Activated T-cell treated with anti-CD3 and anti-CD28 coated beads for 24 hours (primary cell): ENCODE results near the gene SEC11A.
"Not testable (repeated sequence)": the region's sequence is repeated elsewhere in the genome, so short reads cannot be mapped to it uniquely, and the experiment has no call there.

ENCODE experiments used
- DNase-seq: peaks from one replicate; pipeline ENCODE4 v3.0.0-alpha.2; 2020; ENCODE audit warnings: low read depth

The SEC11A gene

DNA sequence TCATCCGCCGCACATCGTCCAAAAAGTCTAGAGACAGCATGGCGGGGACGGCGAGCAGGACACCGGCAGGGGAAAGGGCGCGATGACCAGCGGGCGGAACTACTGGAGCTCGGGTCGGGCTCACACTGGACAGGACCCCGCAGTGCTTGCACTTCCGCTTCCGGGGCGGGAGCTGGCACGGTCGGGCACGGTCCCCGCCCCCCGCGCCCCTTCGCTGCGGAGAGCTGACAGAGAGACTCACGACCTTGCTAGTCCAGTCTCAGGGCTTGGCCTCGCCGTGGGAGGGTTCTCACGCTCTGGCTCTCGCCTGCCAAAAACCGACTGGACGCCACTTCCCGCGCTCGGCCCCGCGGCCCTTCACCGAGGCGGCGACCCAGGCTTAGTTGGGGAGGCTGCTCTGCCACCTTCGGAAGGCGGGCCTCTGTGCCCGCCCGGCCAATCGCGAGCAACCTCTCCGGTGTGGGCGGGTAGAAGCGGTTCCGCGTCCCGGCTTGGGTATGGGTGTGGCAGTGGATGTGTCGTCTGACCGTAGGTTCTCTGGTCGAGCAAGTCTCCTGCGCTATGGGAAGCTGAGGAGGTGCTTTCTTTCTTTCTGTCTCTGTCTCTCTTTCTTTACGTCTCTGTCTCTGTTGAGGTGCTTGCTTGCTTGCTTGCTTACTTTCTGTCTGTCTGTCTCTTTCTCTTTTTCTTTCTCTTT lies at the start of gene SEC11A:
TSS of gene SEC11A (minus strand) at position 104 of the 697 bp plus-strand sequence. CDS start at position 40, 64 bp downstream.
- DNase-seq, result peak; percentile 88

DNA sequence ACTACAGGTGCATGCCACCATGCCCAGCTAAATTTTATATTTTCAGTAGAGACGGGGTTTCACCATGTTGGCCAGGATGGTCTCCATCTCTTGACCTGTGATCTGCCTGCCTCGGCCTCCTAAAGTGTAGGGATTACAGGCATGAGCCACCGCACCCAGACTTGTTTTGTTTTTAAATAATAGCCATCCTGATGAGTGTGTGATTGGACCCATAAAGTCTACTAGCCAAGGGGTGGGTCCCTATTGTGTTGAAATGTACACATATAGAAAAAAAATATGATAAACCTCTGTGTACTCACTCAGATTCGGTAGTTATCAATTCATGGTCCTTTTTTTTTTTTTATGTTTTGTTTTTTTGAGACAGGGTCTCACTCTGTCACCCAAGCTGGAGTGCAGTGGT lies 49.7 kb upstream of the SEC11A start:
- no peak for DNase-seq

DNA sequence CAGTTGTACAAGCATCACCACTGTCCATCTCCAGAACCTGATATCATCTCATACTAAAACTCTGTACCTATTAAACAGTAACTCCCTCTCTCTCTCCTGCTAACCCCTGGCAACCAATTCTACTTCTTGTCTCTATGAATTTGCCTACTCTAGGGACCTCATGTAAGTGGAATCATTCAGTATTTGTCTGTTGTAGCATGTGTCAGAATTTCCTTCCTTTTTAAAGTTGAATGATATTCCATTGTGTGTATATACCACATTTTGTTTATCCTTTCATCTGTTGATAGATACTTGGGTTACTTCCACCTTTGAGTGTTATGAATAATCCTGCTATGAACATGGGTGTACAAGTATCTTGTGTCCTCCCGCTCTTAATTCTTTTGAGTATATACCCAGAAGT lies 49.0 kb upstream of the SEC11A start:
- no peak for DNase-seq

DNA sequence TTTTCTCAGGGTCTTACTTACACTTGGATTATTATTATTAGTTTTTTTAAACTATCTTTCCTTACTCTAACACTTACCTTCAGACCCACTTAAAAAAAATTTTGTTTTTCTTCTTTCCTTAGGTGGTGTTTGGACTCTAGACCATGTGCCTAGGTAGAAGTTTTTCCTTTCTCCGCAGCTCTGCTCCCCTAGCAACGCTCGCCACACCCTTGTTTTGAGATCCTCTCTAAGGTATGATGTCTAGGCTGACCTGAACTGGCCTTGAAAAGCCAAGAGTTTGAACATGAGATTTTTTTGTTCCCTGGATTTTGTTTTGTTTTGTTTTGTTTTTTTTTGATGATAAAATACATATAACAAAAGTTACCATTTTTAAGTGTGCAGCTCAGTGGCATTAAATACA lies 48.6 kb upstream of the SEC11A start:
- DNase-seq, result no peak

DNA sequence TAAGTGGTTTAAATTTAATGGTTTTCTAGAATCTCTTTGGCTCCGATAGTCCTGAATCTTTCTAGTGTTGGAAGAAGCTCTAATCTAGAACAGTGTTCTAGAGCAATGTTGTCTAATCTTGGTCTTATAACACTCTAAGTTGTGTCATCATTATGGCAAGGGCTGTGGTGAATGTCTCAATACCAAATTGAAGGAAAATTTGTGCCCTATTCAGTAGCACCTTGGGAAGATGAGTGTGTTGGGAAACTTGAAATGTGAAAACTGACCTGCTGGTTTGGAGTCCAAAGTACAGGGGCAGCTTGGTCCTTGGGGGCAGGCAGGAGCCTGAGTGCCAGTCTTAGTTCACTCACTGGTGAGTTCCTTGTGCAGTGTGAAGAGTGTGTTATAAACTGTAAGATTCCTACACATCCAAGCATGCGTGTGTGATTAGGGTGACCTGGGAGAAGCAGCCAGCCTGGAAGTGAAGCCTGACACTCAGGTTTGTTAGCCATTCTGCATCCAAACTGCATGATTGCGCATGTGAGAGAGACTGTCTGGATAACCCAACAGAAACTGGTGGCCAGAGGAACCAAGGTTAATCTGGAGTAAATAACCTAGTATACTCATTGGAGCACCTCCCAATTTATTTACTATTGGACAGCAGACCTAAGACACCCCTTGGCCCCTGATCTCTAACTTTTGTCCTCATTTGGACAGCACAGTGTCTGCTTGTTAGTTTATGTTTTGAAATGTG lies 47.1 kb upstream of the SEC11A start:
- DNase-seq, result no peak

DNA sequence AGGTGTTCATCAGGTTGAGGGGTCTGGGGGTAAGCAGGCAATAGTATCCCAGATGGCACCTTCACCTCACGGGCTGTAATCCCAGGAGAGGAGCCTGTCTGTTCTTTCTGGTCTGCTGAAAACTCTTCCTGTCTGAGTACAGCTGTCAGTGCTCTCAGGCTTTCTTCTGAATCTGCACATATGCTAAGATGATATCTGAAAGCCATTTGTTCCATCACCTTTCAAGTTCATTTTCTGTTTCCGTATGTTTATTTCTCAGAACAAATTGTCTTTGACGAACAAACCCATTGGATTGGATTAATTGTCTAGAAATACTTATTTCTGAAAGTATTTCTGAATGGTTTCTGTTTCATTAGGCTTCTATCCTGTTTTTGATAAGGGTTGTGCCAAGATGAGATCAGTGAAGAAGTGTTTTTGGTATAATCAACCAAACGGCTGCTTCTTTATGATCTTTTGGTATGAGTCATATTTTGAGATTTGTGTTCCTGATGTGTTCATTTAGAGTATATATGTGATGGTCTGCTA lies 45.7 kb upstream of the SEC11A start:
- no peak for DNase-seq

DNA sequence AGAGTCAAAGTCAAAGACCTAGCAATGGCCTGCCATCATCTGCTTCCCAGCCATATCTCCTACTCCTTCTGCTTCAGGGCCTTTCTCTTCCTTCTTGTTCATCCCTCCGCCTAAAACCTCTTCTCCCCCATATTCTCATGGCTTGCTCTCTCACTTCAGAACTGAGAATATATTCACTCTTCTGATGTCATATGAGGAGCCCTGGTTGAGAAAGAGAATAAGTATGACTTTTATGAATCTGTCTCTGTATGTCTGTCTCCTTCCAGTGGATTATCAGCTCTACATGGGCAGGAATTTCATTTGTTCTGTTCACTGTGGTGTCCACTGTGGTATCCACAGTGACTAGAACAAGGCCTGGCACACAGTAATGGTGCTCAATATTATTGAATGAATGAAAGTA lies 44.3 kb upstream of the SEC11A start:
- DNase-seq, result no peak

DNA sequence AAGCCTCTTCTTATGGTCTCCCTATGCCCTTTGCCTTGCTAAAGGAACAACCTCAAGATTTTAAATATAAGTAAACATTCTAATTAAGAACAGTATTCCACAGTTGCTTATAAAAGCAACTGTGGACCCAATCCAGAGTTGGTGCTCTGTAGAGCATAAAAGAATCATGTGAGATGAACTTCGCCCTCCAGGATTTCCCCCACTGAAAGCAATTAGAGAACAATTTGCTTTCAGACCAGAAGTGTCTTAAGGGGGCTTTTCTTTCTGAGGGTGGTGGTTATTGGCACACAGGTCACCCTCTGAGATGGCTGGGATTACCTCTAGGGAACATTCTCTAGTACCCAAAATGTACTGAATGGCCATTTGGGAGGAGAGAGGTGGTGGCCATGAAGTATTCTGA lies 43.1 kb upstream of the SEC11A start:
- no peak for DNase-seq

DNA sequence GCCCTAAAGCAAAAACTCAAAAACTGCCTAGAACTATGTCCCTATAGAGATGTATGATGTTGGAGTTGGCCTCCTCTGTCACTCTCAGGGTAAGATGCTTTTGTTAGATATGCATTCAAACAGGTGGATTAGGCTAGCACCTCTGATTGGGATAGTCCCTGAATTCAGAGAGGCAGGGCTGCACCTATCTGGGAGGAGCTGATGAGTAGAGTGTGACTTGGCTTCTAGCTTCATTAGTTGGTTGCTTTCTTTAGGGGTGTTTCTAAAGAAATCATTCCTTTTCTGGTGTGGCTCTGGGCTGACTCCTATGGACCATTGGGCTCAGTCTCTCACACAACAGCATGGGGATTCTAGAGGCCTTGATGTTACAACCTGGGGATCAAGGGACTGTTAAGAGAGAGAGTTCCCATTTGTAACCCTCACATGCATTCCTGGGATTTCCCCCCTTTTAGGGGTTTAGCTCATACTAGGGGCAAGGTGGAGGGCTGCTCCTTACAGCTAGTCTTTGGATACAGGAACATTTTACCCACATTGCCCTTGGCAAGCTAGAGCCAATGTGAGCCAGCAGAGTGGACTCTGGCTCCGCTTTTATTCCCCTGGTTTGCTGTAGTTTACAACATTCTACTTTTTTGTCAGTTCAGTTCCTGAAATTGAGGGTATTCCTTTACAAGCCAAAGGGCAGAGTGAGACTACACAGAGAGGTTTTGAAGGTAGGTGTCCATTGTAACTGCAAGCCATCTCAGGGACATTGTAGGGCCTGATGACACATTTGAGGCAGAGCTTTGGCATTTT lies 40.0 kb upstream of the SEC11A start:
- no peak for DNase-seq

DNA sequence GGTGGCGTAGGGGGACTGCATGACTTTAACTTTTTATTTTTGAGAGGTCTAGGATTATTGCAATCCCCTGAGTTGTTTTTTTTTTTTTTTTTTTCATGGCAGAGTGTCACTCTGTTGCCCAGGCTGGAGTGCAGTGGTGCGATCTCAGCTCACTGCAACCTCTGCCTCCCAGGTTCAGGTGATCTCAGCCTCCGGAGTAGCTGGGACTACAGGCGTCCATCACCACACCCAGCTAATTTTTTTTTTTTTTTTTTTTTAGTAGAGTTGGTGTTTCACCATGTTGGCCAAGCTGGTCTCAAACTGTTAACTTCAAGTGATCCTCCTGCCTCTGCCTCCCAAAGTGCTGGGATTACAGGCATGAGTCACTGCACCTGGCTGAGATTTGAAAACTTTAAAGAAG lies 39.0 kb upstream of the SEC11A start:
- DNase-seq, result not testable (repeated sequence)

DNA sequence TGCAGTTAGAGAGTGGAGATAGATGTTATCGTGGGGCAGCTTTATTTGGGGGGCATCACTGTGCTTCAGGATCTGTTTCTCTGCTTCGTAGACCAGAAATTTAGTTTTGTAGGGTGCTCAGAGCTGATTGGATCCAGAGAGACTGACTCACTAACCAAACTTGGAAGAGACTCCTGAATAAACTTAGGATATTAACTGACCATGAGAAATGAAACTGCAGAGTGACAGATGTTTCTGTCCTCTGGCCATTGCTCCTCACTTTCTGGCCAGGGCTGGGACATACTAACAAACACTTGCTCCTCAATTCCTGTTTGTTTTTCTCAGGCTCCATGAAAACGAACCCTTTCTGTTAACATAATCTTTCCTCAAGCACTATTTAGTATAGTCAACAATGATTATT lies 36.8 kb upstream of the SEC11A start:
- no peak for DNase-seq

DNA sequence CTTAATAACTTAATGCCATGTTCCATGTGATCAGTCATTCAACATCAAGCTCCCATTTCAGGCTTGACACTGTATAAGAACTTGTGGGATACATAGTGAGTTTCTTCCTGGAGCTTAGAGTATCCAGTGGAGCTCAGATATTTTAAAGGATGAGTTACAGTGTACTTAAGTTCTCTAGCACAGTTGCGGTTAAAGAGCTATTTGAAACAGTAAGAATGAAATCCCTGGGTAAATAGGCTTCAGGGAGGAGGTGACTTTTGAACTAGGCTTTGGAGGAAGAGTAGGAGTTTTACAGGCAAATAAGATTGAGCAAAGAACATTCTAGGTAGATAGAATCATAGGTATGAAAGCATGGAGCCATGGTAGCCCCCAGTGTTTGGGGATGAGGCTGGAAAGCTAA lies 36.3 kb upstream of the SEC11A start:
- no peak for DNase-seq

DNA sequence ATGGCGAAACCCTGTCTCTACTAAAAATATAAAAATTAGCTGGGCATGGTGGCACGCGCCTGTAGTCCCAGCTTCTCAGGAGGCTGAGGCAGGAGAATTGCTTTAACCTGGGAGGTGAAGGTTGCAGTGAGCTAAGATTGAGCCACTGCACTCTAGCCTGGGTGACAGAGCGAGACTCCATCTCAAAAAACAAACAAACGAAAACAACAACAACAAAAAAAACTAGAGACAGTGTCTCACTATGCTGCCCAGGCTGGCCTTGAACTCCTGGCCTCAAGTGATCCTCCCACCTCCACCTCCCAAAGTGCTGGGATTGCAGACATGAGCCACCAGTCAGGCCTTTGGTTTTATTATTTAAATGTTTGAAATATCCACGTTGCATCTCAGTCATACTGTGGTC lies 35.8 kb upstream of the SEC11A start:
- DNase-seq, result not testable (repeated sequence)

DNA sequence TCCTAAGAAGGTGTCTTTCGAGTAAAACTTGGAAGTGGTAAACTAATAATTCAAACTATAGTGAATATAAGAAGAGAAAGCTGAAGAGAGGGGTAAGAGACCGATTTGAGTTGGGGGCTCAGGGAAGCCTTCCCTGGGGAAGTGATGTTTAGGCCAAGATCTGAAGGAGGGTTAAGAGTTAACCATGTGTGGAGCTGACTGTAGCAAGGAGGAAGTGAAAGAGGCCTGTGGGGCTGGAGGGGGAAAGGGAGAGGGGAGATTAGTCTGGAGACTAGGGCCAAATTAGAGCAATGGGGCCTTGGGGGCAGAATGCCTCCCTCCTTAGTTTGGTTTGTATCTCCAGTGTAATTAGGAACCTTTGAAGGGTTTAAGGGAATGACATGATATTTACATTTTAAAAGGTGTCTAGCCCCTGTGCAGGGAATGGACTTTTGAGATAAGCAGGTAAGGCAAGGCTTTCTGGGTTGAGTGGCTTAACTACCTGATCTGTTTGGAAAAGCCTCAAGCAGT lies 34.7 kb upstream of the SEC11A start:
- DNase-seq, result no peak

DNA sequence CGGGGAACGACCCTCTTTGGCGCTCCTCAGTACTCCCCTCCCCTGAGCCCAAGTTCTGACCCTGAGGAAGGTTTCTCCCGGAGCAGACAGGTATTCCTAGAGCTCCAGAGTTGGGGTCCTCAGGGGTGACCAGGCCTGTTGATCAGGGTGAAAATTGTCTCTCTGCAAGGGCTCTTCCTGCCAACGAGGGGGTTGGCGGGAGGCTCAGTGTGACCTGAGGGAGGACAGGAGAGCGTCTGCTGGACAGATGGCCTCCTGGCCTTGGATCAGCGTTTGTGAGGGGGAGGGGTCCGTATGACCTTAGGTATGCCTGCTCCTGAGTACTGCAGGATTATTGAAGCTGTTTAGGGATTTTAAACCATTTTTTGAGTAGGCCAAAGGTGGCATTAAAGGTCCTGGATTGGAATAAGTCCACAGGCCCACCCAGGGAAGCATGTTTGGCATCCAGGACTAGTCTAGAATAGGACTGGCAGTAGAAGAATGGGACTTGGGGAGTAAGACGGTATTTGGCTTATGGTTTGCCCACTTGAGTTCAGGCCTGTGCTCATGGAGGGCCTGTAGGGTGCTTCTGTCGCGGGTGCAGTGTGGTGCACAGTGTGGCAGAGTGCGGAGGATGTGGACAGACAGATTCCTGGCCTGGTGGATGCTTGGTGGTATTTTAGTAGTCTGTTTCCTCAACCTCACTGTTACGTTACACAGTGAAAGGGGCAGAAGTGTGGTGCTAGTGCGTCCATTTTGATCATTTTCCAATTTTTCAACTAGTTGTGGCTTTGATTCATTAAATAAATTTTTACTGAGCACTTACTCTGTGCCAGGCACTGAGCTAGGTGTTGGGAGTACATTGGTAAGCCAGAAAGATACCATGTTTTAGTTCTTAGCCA lies 33.4 kb upstream of the SEC11A start:
- no peak for DNase-seq

DNA sequence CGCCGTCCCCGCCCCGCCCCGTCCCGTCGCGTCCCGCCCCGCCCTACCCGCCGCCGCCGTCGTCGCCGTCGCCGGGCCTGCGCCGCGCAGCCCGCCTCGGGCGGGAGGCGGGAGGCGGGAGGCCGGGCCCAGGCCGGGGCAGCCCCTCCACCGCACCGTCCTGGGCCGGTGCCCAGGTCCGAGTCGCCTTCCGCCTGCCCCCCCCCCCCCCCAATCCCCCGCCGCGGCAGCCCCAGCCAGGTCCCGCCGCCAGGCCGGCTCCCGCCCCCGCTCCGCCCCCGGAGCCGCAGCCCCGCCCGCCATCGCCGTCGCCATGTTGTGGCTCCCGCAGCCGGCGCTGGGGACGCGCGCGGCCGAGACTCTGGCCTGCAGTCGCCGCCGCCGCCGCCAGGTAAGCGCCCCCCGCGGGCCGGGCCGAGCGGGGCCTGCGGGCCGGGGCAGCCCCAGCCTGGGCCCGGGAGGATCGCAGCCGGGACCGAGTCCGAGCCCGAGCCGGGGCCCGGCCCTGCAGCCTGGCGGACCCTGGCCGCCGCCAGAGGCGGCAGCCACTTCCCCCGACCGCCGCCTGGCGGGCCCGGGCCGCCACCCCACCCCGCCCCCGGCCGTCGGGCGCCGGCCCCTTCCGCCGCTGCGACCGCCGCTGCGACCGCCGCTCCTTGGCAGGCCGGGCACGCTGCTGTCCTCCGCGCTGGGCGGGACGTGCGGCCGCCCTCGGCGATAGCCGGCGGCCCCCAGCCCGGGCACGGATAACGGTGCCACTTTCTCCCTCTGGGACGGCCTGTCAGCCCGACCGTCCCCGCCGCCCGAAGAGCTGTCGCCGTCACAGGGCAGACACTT lies 32.6 kb upstream of the SEC11A start, which contains the start of gene ZNF592:
TSS of gene ZNF592 (plus strand) at position 319 of the 837 bp plus-strand sequence. CDS start 34,084 bp downstream, outside the sequence.
- DNase-seq, result peak; percentile 72

DNA sequence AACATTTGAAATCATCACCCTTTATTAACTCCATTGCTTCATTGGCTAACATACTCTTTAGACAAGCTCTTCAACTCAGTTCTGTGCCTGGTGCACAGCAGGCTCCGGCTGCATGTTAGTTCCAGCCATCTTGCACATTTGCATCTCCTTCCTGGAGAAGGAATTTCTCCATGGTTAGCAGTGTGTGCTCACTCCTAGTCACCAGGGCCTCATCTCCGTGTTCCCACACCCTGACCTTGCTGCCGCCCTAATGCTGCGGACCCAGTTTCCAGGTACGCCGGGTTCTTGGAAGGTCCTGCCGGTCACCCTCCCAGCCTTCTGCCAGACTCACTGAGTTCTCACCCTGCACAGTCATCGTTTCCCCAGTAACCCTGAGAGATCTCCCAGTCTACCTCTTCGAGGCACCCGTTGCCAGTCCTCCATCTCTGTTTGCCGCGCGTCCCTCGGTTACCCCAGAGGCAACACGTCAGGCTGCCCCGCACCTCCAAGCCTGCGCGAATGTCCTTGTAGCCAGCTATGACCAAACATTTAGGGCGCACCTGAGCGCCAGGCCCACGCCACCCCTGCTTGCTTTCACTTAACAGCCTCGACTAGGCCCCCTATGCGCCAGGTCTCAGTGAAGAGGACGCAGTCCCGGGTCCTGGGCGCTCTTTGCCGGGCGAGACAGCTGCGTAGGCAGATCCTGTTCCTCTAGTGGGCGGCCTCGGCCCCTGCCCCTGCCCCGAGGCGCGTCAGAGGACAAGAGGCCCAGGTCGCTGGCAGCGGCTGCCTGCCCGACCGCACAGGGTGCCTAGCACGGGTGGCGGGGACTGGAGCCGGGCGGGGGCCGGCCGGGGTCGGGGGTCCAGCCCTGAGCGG lies 31.7 kb upstream of the SEC11A start:
- peak; percentile 55 for DNase-seq

DNA sequence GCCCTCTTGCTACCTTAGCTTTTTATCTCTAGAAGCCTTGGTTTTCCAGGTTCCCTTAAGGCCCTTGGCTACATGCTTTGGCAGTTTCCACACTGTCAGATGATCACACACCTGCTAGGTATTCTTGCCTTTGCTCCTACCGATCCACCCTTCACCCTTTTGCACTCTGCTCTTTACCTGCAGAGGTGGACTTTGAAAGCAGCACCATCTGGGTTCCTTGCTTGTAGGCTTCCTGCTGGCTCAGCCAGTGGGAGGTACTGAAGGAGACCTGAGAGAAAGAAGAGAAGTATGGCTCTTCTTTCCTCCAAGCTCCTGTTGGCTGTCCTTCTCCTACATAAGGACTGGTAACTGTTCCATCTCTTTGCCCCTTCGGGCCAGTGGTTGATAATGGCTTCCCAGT lies 25.2 kb upstream of the SEC11A start:
- no peak for DNase-seq

DNA sequence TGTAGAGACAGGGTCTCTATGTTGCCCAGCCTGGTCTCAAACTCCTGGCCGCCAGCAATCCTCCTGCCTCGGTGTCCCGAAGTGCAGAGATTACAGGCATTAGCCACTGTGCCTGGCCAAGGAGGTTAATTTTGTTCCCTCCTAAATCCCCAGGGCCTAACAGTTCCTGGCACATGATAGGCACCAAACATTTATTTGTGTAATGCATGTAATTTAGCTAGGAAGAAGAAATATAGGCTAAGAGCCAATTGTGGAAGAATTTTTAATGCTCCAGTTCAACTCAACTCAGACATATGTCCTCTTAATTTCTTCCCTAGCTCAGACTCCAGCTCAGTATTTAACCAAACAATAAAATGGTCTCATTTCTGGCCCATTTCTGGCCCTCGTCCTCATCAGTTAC lies 24.8 kb upstream of the SEC11A start:
- DNase-seq, result no peak
